IMR-90 (cell line): ENCODE measurements around the gene ZNF582.

Experiments
- BHLHE40 ChIP-seq: fragments of 150-350 bp; IDR thresholded peaks from 2 replicates; pipeline ENCODE4 v1.6.1; 2016; ENCODE audit warnings: mild to moderate bottlenecking, low read depth, low read length
- CEBPB ChIP-seq: IDR thresholded peaks from 2 replicates; pipeline ENCODE4 v1.6.1; 2012; ENCODE audit warnings: low read depth, low read length, improper control_type of control experiment
- MXI1 ChIP-seq: IDR thresholded peaks from 2 replicates; pipeline ENCODE4 v1.6.1; 2012; ENCODE audit warnings: low read depth, mild to moderate bottlenecking, low read length, moderate library complexity, borderline replicate concordance
- POLR2A ChIP-seq: IDR thresholded peaks from 2 replicates; pipeline ENCODE4 v1.6.1; 2012; ENCODE audit warnings: mild to moderate bottlenecking, low read depth, low read length
- RFX5 ChIP-seq: IDR thresholded peaks from 2 replicates; pipeline ENCODE4 v1.8.0; 2012; ENCODE audit warnings: low read depth, mild to moderate bottlenecking, low read length, moderate library complexity
- TF ChIP-seq, protein P1 (sequence below): conservative IDR thresholded peaks from 2 replicates; pipeline ENCODE4 v1.5.1; 2012; ENCODE audit warnings: mild to moderate bottlenecking, low read depth, low read length, improper control_type of control experiment
- TF ChIP-seq, protein P2 (sequence below): fragments of 150-350 bp; IDR thresholded peaks from 2 replicates; pipeline ENCODE4 v1.6.1; 2016; ENCODE audit warnings: low read depth, mild to moderate bottlenecking, low read length, moderate library complexity, borderline replicate concordance

DNA sequence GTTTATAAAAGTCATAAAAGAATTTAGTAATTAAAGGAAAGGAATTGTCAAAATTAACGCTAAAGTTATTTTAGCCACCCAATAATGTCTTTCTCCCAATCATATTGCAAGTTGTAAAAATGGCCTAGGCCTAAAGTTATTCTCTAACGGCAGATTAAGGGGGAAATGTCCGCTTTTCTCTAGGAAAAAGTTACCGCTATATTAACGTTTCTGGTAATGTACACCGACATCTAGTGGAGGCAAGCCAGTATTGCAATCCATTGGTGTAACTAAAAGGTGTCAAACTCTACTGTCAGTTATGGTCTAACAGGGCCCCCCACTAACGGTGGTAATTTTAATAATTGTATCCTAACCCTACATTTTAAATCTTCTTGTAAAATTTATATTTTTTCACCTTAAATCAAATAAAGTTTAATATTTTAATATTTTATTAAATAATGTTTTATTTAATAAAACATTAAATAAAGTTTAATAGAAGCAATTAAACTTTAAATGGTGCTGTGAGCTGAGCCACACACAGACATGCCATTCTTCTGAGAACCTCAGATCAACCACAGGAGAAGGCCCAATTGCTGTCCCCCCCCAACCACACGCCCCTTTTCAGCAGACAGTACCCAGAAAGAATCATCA, 42.8 kb downstream of the ZNF582 start:
- TF ChIP-seq, protein P1, sequence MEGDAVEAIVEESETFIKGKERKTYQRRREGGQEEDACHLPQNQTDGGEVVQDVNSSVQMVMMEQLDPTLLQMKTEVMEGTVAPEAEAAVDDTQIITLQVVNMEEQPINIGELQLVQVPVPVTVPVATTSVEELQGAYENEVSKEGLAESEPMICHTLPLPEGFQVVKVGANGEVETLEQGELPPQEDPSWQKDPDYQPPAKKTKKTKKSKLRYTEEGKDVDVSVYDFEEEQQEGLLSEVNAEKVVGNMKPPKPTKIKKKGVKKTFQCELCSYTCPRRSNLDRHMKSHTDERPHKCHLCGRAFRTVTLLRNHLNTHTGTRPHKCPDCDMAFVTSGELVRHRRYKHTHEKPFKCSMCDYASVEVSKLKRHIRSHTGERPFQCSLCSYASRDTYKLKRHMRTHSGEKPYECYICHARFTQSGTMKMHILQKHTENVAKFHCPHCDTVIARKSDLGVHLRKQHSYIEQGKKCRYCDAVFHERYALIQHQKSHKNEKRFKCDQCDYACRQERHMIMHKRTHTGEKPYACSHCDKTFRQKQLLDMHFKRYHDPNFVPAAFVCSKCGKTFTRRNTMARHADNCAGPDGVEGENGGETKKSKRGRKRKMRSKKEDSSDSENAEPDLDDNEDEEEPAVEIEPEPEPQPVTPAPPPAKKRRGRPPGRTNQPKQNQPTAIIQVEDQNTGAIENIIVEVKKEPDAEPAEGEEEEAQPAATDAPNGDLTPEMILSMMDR, result peak; percentile 70
- TF ChIP-seq POLR2A (no peak), CEBPB (no peak), MXI1 (no peak), BHLHE40 (no peak), RFX5 (no peak)
- TF ChIP-seq, protein P2, sequence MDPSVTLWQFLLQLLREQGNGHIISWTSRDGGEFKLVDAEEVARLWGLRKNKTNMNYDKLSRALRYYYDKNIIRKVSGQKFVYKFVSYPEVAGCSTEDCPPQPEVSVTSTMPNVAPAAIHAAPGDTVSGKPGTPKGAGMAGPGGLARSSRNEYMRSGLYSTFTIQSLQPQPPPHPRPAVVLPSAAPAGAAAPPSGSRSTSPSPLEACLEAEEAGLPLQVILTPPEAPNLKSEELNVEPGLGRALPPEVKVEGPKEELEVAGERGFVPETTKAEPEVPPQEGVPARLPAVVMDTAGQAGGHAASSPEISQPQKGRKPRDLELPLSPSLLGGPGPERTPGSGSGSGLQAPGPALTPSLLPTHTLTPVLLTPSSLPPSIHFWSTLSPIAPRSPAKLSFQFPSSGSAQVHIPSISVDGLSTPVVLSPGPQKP, result no peak
